DMS114 treated with DMSO at 0.1 percent for 48 hours (cell line): ENCODE measurements around the gene RTEL1.
"Not testable (repeated sequence)": the region's sequence is repeated elsewhere in the genome, so short reads cannot be mapped to it uniquely, and the experiment has no call there.

Experiments used
- DNase-seq: peaks from one replicate; lab custom pipeline; 2025; ENCODE audit not compliant: unreplicated experiment; lab: John Stamatoyannopoulos, UW

Gene RTEL1

DNA sequence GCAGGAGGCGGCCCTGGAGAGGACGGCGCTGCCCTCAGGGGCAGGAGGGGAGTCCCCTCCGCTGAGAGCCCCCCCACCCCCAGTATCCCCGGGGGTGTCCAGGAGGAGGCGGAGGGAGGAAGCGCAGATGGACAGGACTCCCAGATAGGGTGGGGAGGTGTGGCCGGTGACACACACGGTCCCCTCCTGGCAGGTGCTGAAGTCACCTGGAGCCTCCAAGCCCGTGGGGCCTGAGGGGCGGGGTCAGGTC lies 6.2 kb upstream of the RTEL1 start:
- no peak for DNase-seq

DNA sequence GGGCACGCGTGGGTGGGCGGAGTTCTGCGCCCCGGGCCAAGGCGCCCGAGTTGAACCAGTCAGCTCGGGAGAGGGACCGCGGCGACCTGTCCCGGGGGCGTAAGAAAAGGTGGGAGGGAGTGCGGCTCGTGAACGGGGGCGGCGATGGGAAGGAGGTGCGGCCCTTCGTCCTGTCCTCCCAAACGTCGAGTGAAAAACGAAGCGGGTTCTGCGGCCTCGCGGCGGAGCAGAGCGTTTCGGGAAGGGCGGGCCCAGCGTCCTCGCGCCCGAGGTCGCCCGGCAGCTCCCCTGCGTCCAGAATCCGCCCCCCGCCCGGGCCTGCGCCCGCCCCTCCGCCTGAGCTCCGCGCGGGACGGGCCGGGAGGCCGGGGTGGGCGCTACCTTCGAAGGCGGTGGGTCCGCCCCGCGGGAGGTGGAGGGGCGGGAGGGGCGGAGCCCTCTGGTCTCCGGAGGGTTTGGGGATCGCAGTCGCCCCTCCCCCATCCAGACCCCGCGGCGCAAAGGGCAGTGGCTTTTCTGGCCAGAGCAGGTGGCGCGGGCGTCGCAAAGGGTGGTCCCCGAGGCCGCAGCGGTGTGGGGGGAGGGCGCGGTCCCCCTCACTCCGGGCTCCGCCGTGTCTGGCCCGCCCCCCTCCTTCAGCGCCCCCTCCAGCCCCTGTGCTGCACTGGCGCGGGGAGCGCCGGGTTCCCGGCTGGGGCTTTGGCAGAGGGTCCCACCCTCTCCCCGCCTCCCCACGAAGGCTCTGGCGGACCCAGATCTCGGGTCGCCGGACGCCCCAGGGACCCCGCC lies 5.7 kb upstream of the RTEL1 start:
- peak; percentile 17 for DNase-seq

DNA sequence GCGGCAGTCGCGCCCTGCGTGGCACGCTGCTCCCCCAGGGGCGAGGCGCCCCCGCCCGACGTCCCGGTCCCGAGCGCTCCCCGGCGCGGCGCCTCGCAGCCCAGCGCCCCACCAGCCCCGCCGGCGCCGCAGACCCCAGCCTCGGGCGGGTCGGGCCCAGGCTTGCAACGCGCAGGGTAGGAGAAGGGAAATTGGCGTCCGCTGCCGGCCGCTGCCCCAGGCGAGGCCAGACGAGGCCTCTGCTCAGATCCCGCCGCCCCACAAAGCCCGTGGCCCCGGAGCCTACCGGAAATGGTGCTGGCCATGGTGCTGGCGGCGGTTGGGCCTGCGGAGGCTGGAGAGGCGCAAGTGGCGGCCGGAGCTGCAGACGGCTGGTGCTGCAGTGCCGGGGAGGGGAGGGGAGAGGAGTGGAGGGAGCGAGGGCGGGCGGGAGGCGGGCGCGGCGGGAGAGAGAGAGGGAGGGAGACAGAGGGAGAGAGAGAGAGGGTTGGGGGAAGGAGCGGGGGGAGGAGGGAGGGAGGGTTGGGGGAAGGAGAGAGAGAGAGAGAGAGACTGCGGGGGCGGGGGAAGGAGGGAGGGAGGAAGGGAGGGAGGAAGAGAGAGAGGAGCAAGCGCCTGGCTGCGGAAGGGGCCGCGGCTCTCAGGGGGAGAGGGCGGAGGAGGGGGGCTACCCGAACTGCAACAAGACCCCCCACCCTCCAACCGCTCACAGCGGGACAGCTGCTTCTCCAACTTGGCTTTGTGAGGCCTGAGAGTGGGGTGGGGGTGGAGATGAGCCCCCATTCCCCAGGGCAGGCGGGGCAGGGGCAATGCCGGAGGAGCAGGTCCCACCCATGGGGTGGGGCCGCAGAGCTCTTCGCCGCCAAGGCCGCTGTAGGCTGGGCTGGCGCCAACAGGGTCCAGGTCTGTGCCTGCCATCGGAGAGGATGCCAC lies 4.8 kb upstream of the RTEL1 start, which contains the start of gene STMN3:
STMN3 (minus strand) TSS at position 384 of the 933 bp plus-strand sequence; CDS start at position 305, 79 bp downstream.
- peak; percentile 13 for DNase-seq

DNA sequence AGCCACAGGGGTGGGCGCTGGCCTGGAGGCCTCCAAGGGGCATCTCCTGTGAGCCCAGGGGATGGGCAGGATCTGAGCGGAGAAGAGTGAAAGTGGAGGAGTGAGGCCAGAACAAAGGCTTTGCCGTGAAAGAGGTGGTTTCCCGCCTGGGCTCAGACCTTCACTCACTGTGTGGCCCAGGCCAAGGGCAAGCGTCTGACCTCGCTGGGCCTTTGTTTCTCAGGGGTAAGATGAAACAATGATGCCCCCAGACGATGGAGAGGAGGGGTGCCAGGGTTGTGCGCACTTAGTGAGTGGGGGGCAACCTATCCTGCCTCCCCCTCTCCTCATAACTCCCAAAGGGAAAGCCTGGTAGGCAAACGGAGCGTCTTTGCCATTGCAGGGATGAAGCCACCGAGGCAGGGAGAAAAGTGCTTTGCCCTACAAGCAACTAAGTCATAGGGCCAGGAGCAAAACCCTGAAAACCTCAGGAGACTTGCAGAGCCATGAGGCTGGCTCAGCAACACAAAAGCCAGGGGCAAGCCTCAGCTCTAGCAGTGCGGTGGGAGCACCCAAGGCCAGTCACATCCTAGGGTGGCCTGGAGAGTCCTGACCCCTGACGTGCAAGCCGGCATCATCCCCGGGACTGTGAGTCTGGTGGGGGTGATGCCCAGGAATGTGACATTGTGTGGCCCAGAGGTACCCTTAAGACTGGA lies 4.0 kb upstream of the RTEL1 start:
- no peak for DNase-seq

DNA sequence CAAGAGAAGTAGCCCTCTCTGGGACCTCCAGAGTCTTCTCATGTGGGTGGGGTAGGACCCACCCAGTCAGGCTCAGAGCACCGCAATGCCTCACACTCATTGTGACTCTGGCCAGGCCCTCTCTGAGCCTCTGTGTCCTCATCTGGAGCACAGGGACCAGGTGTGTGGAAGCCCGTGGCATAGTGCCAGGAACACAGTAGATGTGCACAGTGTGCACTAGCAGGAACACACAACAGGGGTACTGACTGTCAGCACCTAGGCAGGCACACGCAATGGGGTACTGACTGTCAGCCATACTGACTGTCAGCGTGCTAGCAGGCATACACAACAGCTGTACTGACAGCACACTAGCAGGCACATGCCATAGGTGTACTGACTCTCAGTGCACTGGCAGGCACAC lies 2.9 kb upstream of the RTEL1 start:
- no peak for DNase-seq

DNA sequence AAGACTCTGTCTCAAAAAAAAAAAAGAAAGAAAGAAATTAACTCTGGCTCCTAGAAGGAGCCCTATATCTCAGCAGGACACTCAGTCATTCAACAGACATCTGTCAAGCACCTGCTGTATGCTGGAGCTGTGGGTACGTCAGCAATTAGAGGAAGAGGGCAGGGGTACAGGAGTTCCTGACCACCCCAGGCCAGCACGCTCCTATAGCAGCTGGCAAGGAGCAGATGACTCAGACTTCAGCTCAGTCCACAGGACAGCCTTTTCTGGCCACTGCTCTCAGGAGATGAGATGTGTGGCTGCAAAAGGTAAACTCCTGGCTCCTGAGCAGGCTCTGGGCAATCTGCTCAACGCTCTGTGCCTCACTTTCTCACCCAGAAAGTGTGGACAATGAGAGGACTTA lies 1.7 kb upstream of the RTEL1 start:
- no peak for DNase-seq

DNA sequence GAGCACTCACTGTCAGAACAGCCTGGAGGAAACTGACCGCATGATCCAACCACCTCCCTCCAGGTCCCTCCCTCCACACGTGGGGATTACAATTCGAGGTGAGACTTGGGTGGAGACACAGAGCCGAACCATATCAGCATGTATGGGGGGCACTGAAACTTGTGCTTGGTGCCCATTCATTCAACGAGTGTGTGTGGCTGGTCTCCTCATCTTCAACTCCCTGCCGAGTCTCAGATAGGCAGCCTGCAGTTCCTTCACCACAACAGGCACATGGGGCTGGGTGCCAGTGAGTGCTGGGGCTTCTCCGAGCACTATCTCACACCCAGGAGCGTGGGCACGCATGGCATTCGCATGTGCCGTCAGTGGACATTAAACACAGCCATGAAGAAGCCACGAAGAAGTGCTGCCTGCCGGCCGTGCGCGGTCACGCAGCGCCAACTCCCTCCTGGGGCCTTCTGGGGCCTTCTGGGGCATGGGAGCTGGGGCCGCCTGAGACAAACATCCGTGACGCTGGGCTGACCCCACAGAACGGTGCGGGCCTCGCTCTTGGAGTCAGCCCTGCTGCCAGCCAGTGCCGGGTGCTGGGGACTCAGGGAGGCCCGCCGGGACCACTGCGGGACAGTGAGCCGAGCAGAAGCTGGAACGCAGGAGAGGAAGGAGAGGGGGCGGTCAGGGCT lies 714 bp upstream of the RTEL1 start:
- no peak for DNase-seq

DNA sequence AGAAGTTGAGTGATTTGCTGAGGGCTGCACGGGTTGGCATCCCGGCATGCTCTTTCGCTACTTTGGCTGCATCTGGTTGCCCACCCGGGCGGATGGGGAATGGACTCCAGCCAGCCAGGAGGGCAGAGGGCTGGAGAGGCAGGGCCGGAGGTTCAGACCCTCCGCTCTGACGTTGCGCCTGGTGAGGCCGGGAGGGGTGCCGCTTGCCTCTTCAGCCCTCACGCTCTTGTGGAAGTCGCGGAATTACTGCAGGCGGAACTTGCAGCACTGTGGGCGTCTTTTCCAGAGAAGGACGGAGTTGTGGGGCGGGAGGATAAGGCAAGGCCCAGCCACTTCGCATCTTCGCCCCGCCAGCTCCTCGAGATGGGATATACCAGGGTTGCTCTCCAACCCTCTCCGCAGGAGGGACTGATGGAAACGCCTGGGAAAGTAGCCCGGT lies 656 bp downstream of the RTEL1 start:
- no peak for DNase-seq

DNA sequence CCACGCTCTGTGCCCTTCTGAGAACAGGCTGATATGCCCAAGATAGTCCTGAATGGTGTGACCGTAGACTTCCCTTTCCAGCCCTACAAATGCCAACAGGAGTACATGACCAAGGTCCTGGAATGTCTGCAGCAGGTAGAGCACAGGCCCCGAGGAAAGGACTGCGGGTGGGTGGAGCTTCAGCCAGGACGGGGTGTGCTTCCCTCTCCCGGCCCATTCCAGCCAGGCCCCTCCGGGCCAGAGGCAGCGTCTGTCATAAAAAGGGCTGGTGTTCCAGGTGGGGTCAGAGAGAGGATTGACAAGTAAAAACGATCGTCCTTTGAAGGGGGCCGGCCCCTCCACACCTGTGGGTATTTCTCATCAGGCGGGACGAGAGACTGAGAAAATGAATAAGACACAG lies 1.3 kb downstream of the RTEL1 start:
- no peak for DNase-seq

DNA sequence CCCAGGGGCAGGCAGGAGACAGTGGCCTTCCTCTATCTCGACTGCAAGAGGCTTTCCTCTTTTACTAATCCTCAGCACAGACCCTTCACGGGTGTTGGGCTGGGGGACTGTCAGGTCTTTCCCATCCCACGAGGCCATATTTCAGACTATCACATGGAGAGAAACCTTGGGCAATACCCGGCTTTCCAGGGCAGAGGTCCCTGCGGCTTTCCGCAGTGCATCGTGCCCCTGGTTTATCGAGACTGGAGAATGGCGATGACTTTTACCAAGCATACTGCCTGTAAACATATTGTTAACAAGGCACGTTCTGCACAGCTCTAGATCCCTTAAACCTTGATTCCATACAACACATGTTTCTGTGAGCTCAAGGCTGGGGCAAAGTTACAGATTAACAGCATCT lies 2.1 kb downstream of the RTEL1 start:
- not testable (repeated sequence) for DNase-seq

DNA sequence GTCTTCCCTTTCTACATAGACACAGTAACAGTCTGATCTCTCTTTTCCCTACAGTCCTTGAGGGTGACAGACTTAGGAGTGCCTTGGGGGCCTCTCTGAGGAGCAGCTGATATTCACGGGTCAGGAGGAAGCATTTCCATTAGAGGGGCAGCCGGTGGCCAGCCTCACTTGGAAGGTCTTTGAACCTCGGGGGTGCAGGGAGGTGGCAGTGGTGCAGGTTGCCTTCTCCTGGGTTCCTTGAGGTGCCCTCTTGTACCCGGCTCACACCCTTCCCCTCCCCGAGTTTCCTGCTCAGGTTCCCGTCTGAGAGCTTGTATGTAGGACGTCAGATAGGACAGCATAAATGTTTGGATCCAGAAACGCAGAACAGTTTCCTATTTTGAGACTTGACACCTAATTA lies 2.5 kb downstream of the RTEL1 start:
- DNase-seq: no peak

DNA sequence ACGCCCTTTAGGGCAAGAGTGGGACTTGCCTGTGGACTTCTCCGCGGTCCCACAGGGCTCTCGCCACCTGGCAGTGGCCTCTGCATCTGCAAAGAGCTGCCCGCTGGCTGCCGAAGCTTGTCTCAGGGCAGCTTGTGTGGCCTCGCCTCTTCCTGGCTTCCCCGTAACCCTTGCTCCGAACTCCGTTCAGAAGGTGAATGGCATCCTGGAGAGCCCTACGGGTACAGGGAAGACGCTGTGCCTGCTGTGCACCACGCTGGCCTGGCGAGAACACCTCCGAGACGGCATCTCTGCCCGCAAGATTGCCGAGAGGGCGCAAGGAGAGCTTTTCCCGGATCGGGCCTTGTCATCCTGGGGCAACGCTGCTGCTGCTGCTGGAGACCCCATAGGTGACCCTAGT lies 3.0 kb downstream of the RTEL1 start:
- DNase-seq: no peak

DNA sequence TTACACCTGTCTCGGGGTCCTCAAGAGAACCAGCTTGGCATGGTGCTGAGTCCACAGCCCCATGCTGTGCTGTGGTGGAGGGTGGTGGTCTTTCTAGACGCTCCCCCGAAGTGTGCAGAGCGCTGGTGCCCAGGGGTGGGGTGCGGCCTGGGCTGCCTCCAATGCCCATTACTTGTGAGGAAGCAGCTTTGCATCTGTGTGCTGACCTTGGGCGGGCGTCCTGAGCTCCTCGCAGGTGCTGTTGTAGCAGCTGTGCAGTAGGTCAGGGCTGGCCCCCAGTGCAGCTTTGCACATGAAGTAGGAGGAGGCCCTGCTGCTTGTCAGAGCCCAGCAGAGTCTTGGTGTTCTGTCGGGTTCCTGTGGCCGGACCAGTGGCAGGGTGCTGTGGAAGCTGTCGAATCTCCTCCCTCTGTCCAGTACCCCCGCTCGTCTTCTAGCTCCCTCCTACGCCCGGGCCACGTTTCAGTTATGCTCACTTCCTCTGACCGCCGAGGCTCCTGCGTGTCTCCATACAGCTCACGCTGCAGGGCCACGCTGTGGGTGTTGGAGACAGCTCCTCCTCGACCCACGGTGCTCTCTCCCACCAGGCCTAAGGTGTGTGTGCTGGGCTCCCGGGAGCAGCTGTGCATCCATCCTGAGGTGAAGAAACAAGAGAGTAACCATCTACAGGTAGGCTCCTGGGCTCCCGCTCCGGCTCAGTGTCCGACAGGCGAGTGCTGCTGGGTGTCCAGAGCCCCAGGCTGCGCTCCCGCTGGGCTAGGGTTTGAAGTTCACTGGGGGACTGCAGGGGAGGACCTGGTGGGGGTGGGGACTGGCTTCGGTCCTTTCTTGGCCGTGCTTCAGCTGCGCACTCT lies 4.1 kb downstream of the RTEL1 start:
- DNase-seq: no peak

DNA sequence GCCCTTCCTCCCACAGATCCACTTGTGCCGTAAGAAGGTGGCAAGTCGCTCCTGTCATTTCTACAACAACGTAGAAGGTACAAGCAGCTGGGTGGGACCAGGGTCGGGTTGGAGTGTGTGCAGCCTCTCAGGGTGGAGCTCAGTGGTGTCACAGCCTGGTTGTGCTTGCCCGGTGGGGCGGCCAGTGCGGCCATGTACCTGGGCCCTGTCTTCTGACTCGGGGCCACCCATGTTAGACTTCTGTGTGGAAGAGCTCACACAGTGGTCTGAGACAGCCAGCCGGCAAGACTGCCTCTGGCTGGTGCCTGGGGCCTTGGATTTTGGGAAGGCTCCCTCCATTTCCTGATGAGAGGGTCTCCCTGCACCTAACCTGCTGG lies 4.7 kb downstream of the RTEL1 start:
- DNase-seq: no peak

DNA sequence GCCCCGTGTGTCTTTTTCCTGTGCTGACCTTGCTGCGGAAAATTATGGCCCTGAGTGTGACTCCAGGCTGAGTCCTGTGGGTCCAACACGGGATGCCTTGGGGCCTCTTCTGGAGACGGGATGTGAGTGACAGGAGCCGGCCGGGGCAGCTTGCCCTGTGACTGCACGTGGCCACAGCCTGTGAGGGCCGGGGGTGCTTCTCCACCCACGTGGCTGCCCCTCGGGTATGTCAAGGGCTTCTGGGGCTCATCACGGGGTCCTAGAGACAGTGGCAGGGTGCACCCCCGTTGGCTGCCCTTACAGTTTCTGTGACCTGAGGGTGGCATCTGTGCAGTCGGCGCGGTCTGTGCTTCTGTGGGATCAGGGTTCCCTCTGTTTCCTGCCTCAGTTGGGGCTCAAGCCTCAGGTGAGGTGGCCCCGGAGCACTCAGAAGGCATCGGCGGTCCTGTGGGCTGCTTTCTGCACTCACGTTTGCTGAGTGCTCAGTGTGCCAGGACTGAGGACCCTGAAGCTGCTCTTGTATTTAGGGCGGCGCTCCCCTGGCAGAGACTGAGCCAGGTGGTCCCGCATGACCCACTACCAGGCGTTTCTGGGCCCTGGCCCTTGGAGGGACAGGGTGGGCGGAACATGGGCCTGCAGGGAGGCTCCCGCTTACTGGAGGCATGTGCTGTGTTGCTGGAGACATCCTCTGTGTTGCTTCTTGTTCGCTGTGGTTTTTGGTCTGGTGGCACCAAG lies 5.4 kb downstream of the RTEL1 start:
- DNase-seq: no peak

DNA sequence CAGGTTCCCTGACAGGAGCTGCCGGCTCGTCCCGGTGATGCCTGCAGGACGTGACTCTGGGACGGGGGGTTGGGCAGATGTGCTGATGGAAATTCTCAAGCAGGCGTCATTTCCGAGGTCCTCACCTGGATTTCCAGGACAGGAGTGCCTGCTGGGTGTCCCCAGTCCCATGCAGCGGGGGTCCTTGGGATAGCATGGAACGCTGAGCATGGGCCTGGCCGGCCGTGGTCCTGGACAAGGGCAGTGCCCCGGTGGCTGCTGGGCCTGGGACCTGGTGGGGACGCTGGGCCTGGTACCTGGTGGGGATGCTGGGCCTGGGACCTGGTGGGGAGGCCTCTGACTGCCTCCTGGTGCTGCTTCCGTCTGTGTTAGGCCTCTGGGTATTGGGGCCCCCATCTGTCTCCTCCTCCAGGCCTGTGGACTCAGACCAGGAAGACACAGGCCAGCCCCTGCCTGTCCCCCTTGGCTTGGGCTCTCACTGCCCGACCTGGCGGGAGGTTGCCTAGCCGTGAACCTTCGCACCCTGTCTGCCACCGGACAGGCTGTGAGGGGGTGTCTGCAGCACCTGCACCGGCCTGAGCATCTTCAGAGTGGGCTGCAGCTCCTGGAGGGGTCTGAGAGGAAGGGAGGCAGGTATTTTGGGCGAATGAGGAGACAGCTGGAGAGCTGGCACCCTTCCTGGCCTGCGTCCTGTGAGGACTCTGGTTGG lies 6.2 kb downstream of the RTEL1 start:
- DNase-seq: no peak

DNA sequence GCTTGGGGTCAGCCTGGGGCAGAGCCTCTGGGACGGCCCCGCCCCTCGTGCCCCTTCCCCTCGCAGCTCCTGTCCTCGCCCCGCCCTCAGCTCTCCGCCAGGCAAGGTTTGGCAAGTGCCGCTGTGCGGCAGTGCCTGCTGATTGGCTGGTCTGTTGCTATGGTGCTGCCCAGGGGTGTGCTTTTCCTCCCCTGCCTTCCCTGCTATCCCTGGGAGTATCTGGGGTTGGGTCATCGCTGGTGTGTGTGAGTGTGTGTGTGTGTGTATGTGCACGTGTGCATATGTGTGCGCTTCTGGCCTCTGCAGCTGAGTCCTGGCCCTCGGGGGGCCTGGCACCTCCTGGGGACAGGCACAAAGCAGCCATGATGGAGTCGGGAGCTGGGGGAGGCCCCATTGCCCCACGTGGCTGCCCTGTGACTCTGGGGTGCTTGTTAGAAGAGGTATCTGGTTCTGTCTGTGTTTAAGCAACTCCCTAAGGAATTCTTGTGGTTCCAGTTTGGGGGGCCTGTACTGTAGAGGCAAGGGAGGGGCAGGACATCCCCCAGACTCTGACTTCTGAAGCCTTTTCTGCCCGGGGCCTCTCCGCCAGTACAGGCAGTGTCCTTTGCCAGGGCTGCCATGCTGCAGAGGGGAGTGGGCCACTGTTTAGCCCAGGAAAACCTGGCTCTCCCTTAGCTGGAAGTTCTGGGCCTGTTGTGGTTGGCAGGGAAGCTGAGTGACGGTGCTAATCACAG lies 6.9 kb downstream of the RTEL1 start:
- no peak for DNase-seq

DNA sequence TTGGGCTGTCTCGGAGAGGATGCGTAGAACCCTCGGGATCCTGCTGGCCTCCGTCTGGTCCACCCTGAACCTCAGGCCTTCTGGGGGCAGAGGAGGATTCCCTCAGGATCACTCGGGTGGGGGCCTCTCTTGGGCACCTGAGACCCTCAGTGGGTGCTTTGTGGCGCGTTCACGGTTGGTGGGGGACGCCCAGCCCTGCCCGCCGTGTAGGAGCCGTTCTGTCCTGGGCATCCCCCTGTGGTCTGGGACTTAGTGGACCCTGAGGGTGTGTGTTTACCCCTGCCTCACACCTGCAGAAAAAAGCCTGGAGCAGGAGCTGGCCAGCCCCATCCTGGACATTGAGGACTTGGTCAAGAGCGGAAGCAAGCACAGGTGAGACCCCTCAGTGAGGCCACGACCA lies 7.6 kb downstream of the RTEL1 start:
- DNase-seq: no peak
